Measurements from ENCODE around the gene WDR93. TPM values are rescaled to one million over a fixed set of nuclear protein-coding genes. Genes with fewer than 3 reads are reported as not detected.
"Not testable (repeated sequence)": the region's sequence is repeated elsewhere in the genome, so short reads cannot be mapped to it uniquely, and the experiment has no call there.

Gene WDR93
- total RNA-seq, 1 donor from 2014 or later: not detected

- intact Hi-C loops (cut with DNase I): no loop called here
- peaks cover 0 to 17% of the 10 kb centered on the region in 2 donors for H3K36me3 ChIP-seq
- H3K27me3 ChIP-seq: no peaks in the 10 kb centered on the region
- no peak overlapping the region for H3K4me3 ChIP-seq
- TF ChIP-seq POLR2AphosphoS5 (IDR thresholded peaks at IDR 0.05; ENCODE audit: insufficient read depth in 1 of 2, low read depth in 1 of 2) (no peak), CTCF (IDR thresholded peaks at IDR 0.05) (no peak), POLR2A (IDR thresholded peaks at IDR 0.05) (no peak)
- peaks cover 33% of the 10 kb centered on the region for H3K4me1 ChIP-seq
- DNase-seq (ENCODE audit: extremely low spot score in 2 of 2): no peak
- H3K27ac ChIP-seq: no peak overlapping the region
- H3K9me3 ChIP-seq: no peaks in the 10 kb centered on the region
Measured at GRCh38 chr15:89785064-89785773, 94.6 kb downstream of the WDR93 start.

GRCh38 chr15:89785774-89786140 is 95.1 kb downstream of the WDR93 start:
- intact Hi-C loops (cut with DNase I): no loop called here
- Histone ChIP-seq H3K27ac (no peak overlapping the region), H3K27me3 (no peaks in the 10 kb centered on the region), H3K4me1 (peaks cover 33% of the 10 kb centered on the region), H3K9me3 (no peaks in the 10 kb centered on the region), H3K4me3 (no peak overlapping the region), H3K36me3 (peaks cover 0 to 17% of the 10 kb centered on the region in 2 donors)
- no peak for TF ChIP-seq CTCF (IDR thresholded peaks at IDR 0.05)
- no peak for TF ChIP-seq POLR2AphosphoS5 (IDR thresholded peaks at IDR 0.05; ENCODE audit: insufficient read depth in 1 of 2, low read depth in 1 of 2)
- DNase-seq (ENCODE audit: extremely low spot score in 2 of 2): no peak

- Histone ChIP-seq H3K27ac (no peak overlapping the region), H3K4me1 (peaks cover 15% of the 10 kb centered on the region), H3K9me3 (no peaks in the 10 kb centered on the region), H3K27me3 (no peaks in the 10 kb centered on the region), H3K36me3 (peaks cover 0 to 17% of the 10 kb centered on the region in 2 donors), H3K4me3 (no peak overlapping the region)
- intact Hi-C loops (cut with DNase I): no loop called here
- no peak for DNase-seq (ENCODE audit: extremely low spot score in 2 of 2)
- TF ChIP-seq POLR2A (IDR thresholded peaks at IDR 0.05): no peak
- TF ChIP-seq CTCF (IDR thresholded peaks at IDR 0.05): no peak
- no peak for TF ChIP-seq POLR2AphosphoS5 (IDR thresholded peaks at IDR 0.05; ENCODE audit: insufficient read depth in 1 of 2, low read depth in 1 of 2)
Measured at GRCh38 chr15:89787944-89788343, 97.3 kb downstream of the WDR93 start.

- H3K4me1 ChIP-seq; intact Hi-C loops (cut with DNase I); H3K4me3 ChIP-seq; H3K27me3 ChIP-seq; H3K27ac ChIP-seq; H3K9me3 ChIP-seq; DNase-seq (ENCODE audit: extremely low spot score in 2 of 2): not testable (repeated sequence)
- H3K36me3 ChIP-seq: peaks cover 0 to 17% of the 10 kb centered on the region in 2 donors
Measured at GRCh38 chr15:89788585-89788984, 98.0 kb downstream of the WDR93 start.

- intact Hi-C loops (cut with DNase I): no loop called here
- H3K9me3 ChIP-seq: no peaks in the 10 kb centered on the region
- H3K4me3 ChIP-seq: no peak overlapping the region
- H3K36me3 ChIP-seq: peaks cover 0 to 17% of the 10 kb centered on the region in 2 donors
- TF ChIP-seq POLR2A (IDR thresholded peaks at IDR 0.05) (no peak), POLR2AphosphoS5 (IDR thresholded peaks at IDR 0.05; ENCODE audit: insufficient read depth in 1 of 2, low read depth in 1 of 2) (no peak), CTCF (IDR thresholded peaks at IDR 0.05) (no peak)
- no peaks in the 10 kb centered on the region for H3K4me1 ChIP-seq
- no peak overlapping the region for H3K27ac ChIP-seq
- DNase-seq (ENCODE audit: extremely low spot score in 2 of 2): no peak
- H3K27me3 ChIP-seq: no peaks in the 10 kb centered on the region
Measured at GRCh38 chr15:89790206-89790605, 99.6 kb downstream of the WDR93 start.

Data from vagina (tissue), 2 donors.